ENCODE results near the gene CGB8.

DNA sequence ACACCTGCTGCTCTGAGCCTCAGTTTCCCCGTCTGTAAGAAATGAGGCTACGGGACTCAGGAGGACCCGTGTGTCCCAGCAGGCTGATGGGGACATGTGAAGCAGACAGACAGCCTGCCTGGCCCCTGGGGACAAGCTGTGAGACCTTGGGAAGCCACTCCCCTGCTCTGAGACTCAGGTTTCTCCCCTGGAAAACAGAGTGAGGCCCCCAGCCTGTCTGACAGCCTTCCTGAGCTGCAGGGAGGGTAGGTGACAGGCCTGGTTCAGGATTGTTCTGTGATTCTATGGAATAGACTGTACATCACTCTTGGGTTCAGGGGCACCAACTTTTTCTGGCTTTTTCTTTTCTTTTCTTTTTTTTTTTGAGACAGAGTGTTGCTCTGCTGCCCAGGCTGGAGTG, 18.6 kb upstream of the CGB8 start:
- TF ChIP-seq POLR2A (IDR thresholded peaks at IDR 0.05): no peak
- TF ChIP-seq EP300 (IDR thresholded peaks at IDR 0.05): no peak
- TF ChIP-seq, protein P1, sequence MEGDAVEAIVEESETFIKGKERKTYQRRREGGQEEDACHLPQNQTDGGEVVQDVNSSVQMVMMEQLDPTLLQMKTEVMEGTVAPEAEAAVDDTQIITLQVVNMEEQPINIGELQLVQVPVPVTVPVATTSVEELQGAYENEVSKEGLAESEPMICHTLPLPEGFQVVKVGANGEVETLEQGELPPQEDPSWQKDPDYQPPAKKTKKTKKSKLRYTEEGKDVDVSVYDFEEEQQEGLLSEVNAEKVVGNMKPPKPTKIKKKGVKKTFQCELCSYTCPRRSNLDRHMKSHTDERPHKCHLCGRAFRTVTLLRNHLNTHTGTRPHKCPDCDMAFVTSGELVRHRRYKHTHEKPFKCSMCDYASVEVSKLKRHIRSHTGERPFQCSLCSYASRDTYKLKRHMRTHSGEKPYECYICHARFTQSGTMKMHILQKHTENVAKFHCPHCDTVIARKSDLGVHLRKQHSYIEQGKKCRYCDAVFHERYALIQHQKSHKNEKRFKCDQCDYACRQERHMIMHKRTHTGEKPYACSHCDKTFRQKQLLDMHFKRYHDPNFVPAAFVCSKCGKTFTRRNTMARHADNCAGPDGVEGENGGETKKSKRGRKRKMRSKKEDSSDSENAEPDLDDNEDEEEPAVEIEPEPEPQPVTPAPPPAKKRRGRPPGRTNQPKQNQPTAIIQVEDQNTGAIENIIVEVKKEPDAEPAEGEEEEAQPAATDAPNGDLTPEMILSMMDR (IDR thresholded peaks at IDR 0.05): no peak
